H1 (cell line): ENCODE results near the gene CYBB. TPM values are rescaled to one million over a fixed set of nuclear protein-coding genes. Genes with fewer than 3 reads are reported as not detected.
A peak's percentile ranks its signal among the peaks of the same experiment; 100 is the strongest.

Experiments
- CTCF ChIA-PET: fragments of 300-600 bp; sonication (Branson Sonifier 250); formaldehyde crosslinking; loops from one replicate; lab custom pipeline; 2021; ENCODE audit not compliant: partially characterized antibody; lab: Charles Lee
- POLR2A ChIA-PET: fragments of 300-600 bp; sonication (Branson Sonifier 250); formaldehyde crosslinking; loops from one replicate; lab custom pipeline; 2021; ENCODE audit warnings: inconsistent platforms; ENCODE audit not compliant: partially characterized antibody; lab: Charles Lee
- DNase-seq, 2 experiments: peaks; one replicate each; pipeline versions ENCODE4 v3.0.0 to v3.0.0-alpha.2; 2010 to 2022; ENCODE audit warnings: low spot score in 2 of 2, low read depth in 1 of 2, mixed read lengths in 1 of 2
- FAIRE-seq: peaks from 2 replicates; lab custom pipeline; 2011; peaks lifted over from hg19 to GRCh38; lab: Jason Lieb, UNC
- H2AFZ ChIP-seq: 2 replicates; pipeline ENCODE4 v1.8.1; 2012; ENCODE audit warnings: low read length, inconsistent platforms
- H2AK5ac ChIP-seq: 2 replicates; pipeline ENCODE4 v1.6.1; 2013; ENCODE audit warnings: low read depth, low read length
- H2BK120ac ChIP-seq: replicated peaks from 2 replicates; pipeline ENCODE3; 2013; ENCODE audit warnings: low read depth, low read length, inconsistent platforms
- H2BK12ac ChIP-seq: 2 replicates; pipeline ENCODE4 v1.6.1; 2013; ENCODE audit warnings: low read depth, low read length
- H2BK15ac ChIP-seq: 2 replicates; pipeline ENCODE4 v1.6.1; 2013; ENCODE audit warnings: low read length
- H2BK20ac ChIP-seq: 2 replicates; pipeline ENCODE4 v1.6.1; 2013; ENCODE audit warnings: low read length
- H2BK5ac ChIP-seq: 2 replicates; pipeline ENCODE4 v1.6.1; 2013; ENCODE audit warnings: low read depth, low read length
- H3K14ac ChIP-seq: 2 replicates; pipeline ENCODE4 v1.6.1; 2013; ENCODE audit warnings: inconsistent platforms; ENCODE audit not compliant: insufficient read length
- H3K18ac ChIP-seq: 2 replicates; pipeline ENCODE4 v1.6.1; 2013; ENCODE audit warnings: low read length; ENCODE audit errors: extremely low read depth
- H3K23ac ChIP-seq: 2 replicates; pipeline ENCODE4 v1.6.1; 2013; ENCODE audit warnings: inconsistent platforms; ENCODE audit not compliant: insufficient read length
- H3K23me2 ChIP-seq: 2 replicates; pipeline ENCODE4 v1.6.1; 2013; ENCODE audit warnings: low read depth, low read length
- H3K27ac ChIP-seq: 2 replicates; pipeline ENCODE4 v1.6.1; 2011; ENCODE audit warnings: low read depth, low read length, inconsistent platforms
- H3K27me3 ChIP-seq, 4 experiments: replicated peaks in 1 of 4; 1 replicate in 1 of 4; 2 replicates in 3 of 4; pipeline versions ENCODE4 v1.6.1 to v1.8.1; 2011 to 2013; ENCODE audit warnings: low read length in 3 of 4, mild to moderate bottlenecking in 3 of 4, inconsistent platforms in 2 of 4, mixed read lengths in 2 of 4, moderate library complexity in 1 of 4; ENCODE audit not compliant: control insufficient read depth in 3 of 4, insufficient read depth in 3 of 4; ENCODE audit errors: extremely low read depth in 1 of 4
- H3K36me3 ChIP-seq, 4 experiments: 2 replicates each; pipeline versions ENCODE4 v1.6.1 to v1.8.1; 2011 to 2013; ENCODE audit warnings: mild to moderate bottlenecking in 4 of 4, low read length in 3 of 4, moderate library complexity in 2 of 4, control low read depth in 1 of 4, inconsistent platforms in 1 of 4; ENCODE audit not compliant: insufficient read depth in 4 of 4, control insufficient read depth in 2 of 4
- H3K4ac ChIP-seq: replicated peaks from 2 replicates; pipeline ENCODE3; 2013; ENCODE audit warnings: low read length, low read depth, mixed read lengths, inconsistent platforms; ENCODE audit not compliant: insufficient read length
- H3K4me1 ChIP-seq, 4 experiments: replicated peaks in 1 of 4; 1 replicate in 1 of 4; 2 replicates in 3 of 4; pipeline versions ENCODE4 v1.6.1 to v1.8.1; 2011 to 2013; ENCODE audit warnings: low read length in 3 of 4, inconsistent platforms in 2 of 4, mixed read lengths in 1 of 4; ENCODE audit not compliant: insufficient read depth in 4 of 4, control insufficient read depth in 3 of 4
- H3K4me2 ChIP-seq, 2 experiments: 2 replicates each; pipeline versions ENCODE4 v1.6.1 to v1.8.1; 2011 to 2013; ENCODE audit warnings: low read depth in 2 of 2, low read length in 2 of 2, control low read depth in 1 of 2, inconsistent platforms in 1 of 2, mild to moderate bottlenecking in 1 of 2; ENCODE audit not compliant: insufficient read depth in 1 of 2
- H3K4me3 ChIP-seq, 4 experiments: fragments of 200-600, 300-600 bp in 1 of 4; sonication (generic), shearing (Covaris generic), sonication (Bioruptor Twin) in 1 of 4; 2 replicates each; pipeline versions ENCODE4 v1.5.1 to v1.8.1; 2011 to 2016; ENCODE audit warnings: low read length in 4 of 4, low read depth in 3 of 4, control low read depth in 2 of 4, inconsistent platforms in 2 of 4, mild to moderate bottlenecking in 2 of 4, mixed read lengths in 1 of 4, moderate library complexity in 1 of 4; ENCODE audit not compliant: insufficient read depth in 2 of 4; ENCODE audit errors: extremely low read depth in 1 of 4
- H3K56ac ChIP-seq: replicated peaks from 2 replicates; pipeline ENCODE3; 2013; ENCODE audit warnings: low read depth, mild to moderate bottlenecking, mixed read lengths, low read length, inconsistent platforms; ENCODE audit not compliant: insufficient read length
- H3K79me1 ChIP-seq: 2 replicates; pipeline ENCODE4 v1.6.1; 2013; ENCODE audit warnings: low read depth, low read length, control low read depth
- H3K79me2 ChIP-seq, 2 experiments: 2 replicates each; pipeline versions ENCODE4 v1.6.1 to v1.8.1; 2012 to 2013; ENCODE audit warnings: low read length in 2 of 2, mild to moderate bottlenecking in 2 of 2, inconsistent platforms in 1 of 2; ENCODE audit not compliant: insufficient read depth in 2 of 2, control insufficient read depth in 1 of 2
- H3K9ac ChIP-seq, 4 experiments: replicated peaks in 1 of 4; 1 replicate in 1 of 4; 2 replicates in 3 of 4; pipeline versions ENCODE4 v1.6.1 to v1.8.1; 2011 to 2013; ENCODE audit warnings: low read depth in 3 of 4, low read length in 3 of 4, control low read depth in 2 of 4, mild to moderate bottlenecking in 2 of 4, moderate library complexity in 2 of 4, inconsistent platforms in 1 of 4; ENCODE audit errors: extremely low read depth in 1 of 4
- H3K9me3 ChIP-seq, 2 experiments: 2 replicates each; pipeline versions ENCODE4 v1.6.1 to v1.8.1; 2012 to 2013; ENCODE audit warnings: mild to moderate bottlenecking in 2 of 2, moderate library complexity in 2 of 2, control low read depth in 1 of 2, inconsistent platforms in 1 of 2, low read depth in 1 of 2, low read length in 1 of 2, mixed read lengths in 1 of 2; ENCODE audit not compliant: insufficient read depth in 2 of 2
- H4K20me1 ChIP-seq, 2 experiments: replicated peaks in 1 of 2; 2 replicates each; pipeline versions ENCODE3 to v1.8.1; 2011 to 2013; ENCODE audit warnings: inconsistent platforms in 2 of 2, low read length in 2 of 2, mild to moderate bottlenecking in 1 of 2; ENCODE audit not compliant: insufficient read depth in 2 of 2, control insufficient read depth in 1 of 2
- H4K5ac ChIP-seq: 2 replicates; pipeline ENCODE4 v1.6.1; 2013; ENCODE audit warnings: low read length, low read depth, mixed read lengths, inconsistent platforms; ENCODE audit not compliant: insufficient read length
- H4K8ac ChIP-seq: 2 replicates; pipeline ENCODE4 v1.8.0; 2013; ENCODE audit warnings: mild to moderate bottlenecking, moderate library complexity, low read length, inconsistent platforms; ENCODE audit not compliant: insufficient read depth; ENCODE audit errors: extremely low read depth
- H4K91ac ChIP-seq: replicated peaks from 2 replicates; pipeline ENCODE3; 2013; ENCODE audit warnings: low read length, mixed read lengths, inconsistent platforms; ENCODE audit not compliant: insufficient read length
- CBX5 ChIP-seq: fragments of 300-800, 300-1000 bp; sonication (generic); IDR thresholded peaks from 2 replicates; pipeline ENCODE4 v1.7.1; 2016; ENCODE audit warnings: antibody characterized with exemption, low read length, low read depth
- CHD2 ChIP-seq: IDR thresholded peaks from 2 replicates; pipeline ENCODE4 v1.6.1; 2012; ENCODE audit warnings: low read length, improper control_type of control experiment
- CTBP2 ChIP-seq: IDR thresholded peaks from 2 replicates; pipeline ENCODE4 v1.7.0; 2011; ENCODE audit warnings: borderline replicate concordance, mild to moderate bottlenecking, moderate library complexity, mixed read lengths, low read length; ENCODE audit not compliant: insufficient read depth, insufficient read length
- GABPA ChIP-seq: IDR thresholded peaks from 2 replicates; pipeline ENCODE4 v1.6.1; 2011; ENCODE audit warnings: mild to moderate bottlenecking, low read length, moderate library complexity, borderline replicate concordance; ENCODE audit not compliant: insufficient read depth
- MAFK ChIP-seq: IDR thresholded peaks from 2 replicates; pipeline ENCODE4 v1.6.1; 2012; ENCODE audit warnings: low read depth, mild to moderate bottlenecking, improper control_type of control experiment, low read length
- POLR2A ChIP-seq, 2 experiments: IDR thresholded peaks; 1 replicate in 1 of 2; 2 replicates in 1 of 2; pipeline ENCODE4 v1.6.1; 2011; ENCODE audit warnings: low read depth in 2 of 2, low read length in 2 of 2, mild to moderate bottlenecking in 2 of 2; ENCODE audit errors: control extremely low read depth in 1 of 2
- RAD21 ChIP-seq, 2 experiments: IDR thresholded peaks in 1 of 2; conservative IDR thresholded peaks in 1 of 2; 2 replicates each; pipeline ENCODE4 v1.6.1; 2011; ENCODE audit warnings: low read depth in 2 of 2, low read length in 2 of 2, improper control_type of control experiment in 1 of 2, inconsistent platforms in 1 of 2, mild to moderate bottlenecking in 1 of 2, moderate library complexity in 1 of 2
- RBBP5 ChIP-seq: IDR thresholded peaks from 2 replicates; pipeline ENCODE4 v1.7.1; 2012; ENCODE audit warnings: low read depth, mild to moderate bottlenecking, inconsistent platforms, low read length, moderate library complexity, borderline replicate concordance
- SAP30 ChIP-seq: fragments of 300-600 bp; sonication (generic); IDR thresholded peaks from 2 replicates; pipeline ENCODE4 v1.7.1; 2012; ENCODE audit warnings: low read length, moderate library complexity, mild to moderate bottlenecking, inconsistent platforms; ENCODE audit not compliant: insufficient read depth, insufficient replicate concordance
- SIX5 ChIP-seq: IDR thresholded peaks from 2 replicates; pipeline ENCODE4 v1.6.1; 2011; ENCODE audit warnings: mild to moderate bottlenecking, low read depth, low read length
- SP2 ChIP-seq: IDR thresholded peaks from 2 replicates; pipeline ENCODE4 v1.6.1; 2012; ENCODE audit warnings: mild to moderate bottlenecking, low read length, inconsistent platforms
- TBP ChIP-seq: IDR thresholded peaks from 2 replicates; pipeline ENCODE4 v1.6.1; 2011; ENCODE audit warnings: low read depth, low read length, improper control_type of control experiment
- WGBS, 2 experiments: shearing (Covaris generic) in 1 of 2; methylation state at CpG; one replicate each; pipeline versions ENCODE4 v1.1.6 to v1.1.7; 2013 to 2015; ENCODE audit warnings: low lambda C conversion rate in 2 of 2, mixed read lengths in 2 of 2, inconsistent platforms in 1 of 2, low coverage in 1 of 2, missing lambda C conversion rate in 1 of 2; ENCODE audit not compliant: insufficient replicate concordance in 2 of 2, insufficient coverage in 1 of 2, insufficient read length in 1 of 2; ENCODE audit errors: extremely low coverage in 1 of 2, missing lambda C conversion rate in 1 of 2; 5-methylcytosine and 5-hydroxymethylcytosine counted together
- polyA plus RNA-seq, 7 experiments: library from polyadenylated mRNA; depleted of rRNA in 3 of 7; stranded (reverse) in 5 of 7; unstranded in 2 of 7; fragments of >200 nt in 5 of 7; fragments of 200-250 nt in 2 of 7; gene quantifications; 1 replicate in 5 of 7; 2 replicates in 1 of 7; 4 replicates in 1 of 7; pipeline versions ENCODE4 v1.2.1 to v1.2.3, GENCODE V29; 2011 to 2013; ENCODE audit warnings: missing spikeins in 2 of 7, mixed read lengths in 2 of 7
- total RNA-seq: library from RNA; stranded (reverse); fragmentation: NEBNext Ultra II Directional; extraction: Animal tissue kit (Norgen Biotek cat#: 25700); gene quantifications from 2 replicates; pipeline ENCODE4 v1.2.1, GENCODE V29; 2021

CYBB gene
- total and polyA plus RNA-seq, 2 of the 8 experiments (the other 6 are each of a cell fraction or from before 2014, with no cell fraction given) = 0.03 to 0.09 TPM

GRCh38 chrX:37846934-37847732 is 67.3 kb downstream of the CYBB start, which contains the start of gene DYNLT3:
Gene DYNLT3, minus strand, starts transcription at chrX:37847571. Its CDS starts 61 bp downstream, at chrX:37847510.
- H3K79me2 ChIP-seq = no peaks in the 10 kb centered on the region
- H3K9me3 ChIP-seq = no peaks in the 10 kb centered on the region
- peak within 1 kb of the TSS; percentile 53 to 77 for H3K4me2 ChIP-seq
- no peaks in the 10 kb centered on the region for H4K20me1 ChIP-seq
- H3K36me3 ChIP-seq = no peaks in the 10 kb centered on the region
- H3K23ac ChIP-seq = no peak within 1 kb of the TSS
- peaks cover 2% of the 10 kb centered on the region; the same call in 1 of the 2 replicates for H3K23me2 ChIP-seq
- no peaks in the 10 kb centered on the region for H3K27me3 ChIP-seq
- no peak within 1 kb of the TSS for H2BK5ac ChIP-seq
- H3K4ac ChIP-seq = no peak within 1 kb of the TSS
- H3K14ac ChIP-seq = no peak within 1 kb of the TSS
- H4K5ac ChIP-seq = no peak within 1 kb of the TSS
- H2AK5ac ChIP-seq = no peak within 1 kb of the TSS
- H2BK120ac ChIP-seq = no peak within 1 kb of the TSS
- DNase-seq (peak; percentile 44 to 75), FAIRE-seq (no peak)
- POLR2A ChIA-PET = no interaction called here
- H4K91ac ChIP-seq = peak within 1 kb of the TSS; percentile 40
- H3K79me1 ChIP-seq = no peaks in the 10 kb centered on the region
- no peak within 1 kb of the TSS for H3K56ac ChIP-seq
- H3K27ac ChIP-seq = no peak within 1 kb of the TSS
- H2AFZ ChIP-seq = peak within 1 kb of the TSS; percentile 99
- H3K9ac ChIP-seq = peak within 1 kb of the TSS; percentile 16 to 63 (median 47); a peak in 6 of 7 replicates
- H3K18ac ChIP-seq = no peak within 1 kb of the TSS; the same call in 1 of the 2 replicates
- no peak within 1 kb of the TSS for H2BK20ac ChIP-seq
- H4K8ac ChIP-seq = no peak within 1 kb of the TSS
- no peaks in the 10 kb centered on the region for H3K4me1 ChIP-seq
- H2BK15ac ChIP-seq = no peak within 1 kb of the TSS
- H2BK12ac ChIP-seq = no peak within 1 kb of the TSS
- WGBS, 2 experiments = 4% methylated on average over 27 of the region's 67 CpGs; no CpG with 5 or more reads in 1 of the 2 experiments
- peak within 1 kb of the TSS; percentile 26 to 73 (median 54) for H3K4me3 ChIP-seq
- CTCF ChIA-PET = no interaction called here
- TF ChIP-seq CTBP2 (no peak), SP2 (no peak), SAP30 (no peak), CHD2 (no peak), RBBP5 (0 out of 2 replicates have a peak, but pooled peaks have one; percentile 43), CBX5 (no peak), POLR2A (IDR thresholded peaks at IDR 0.05; ENCODE audit: control extremely low read depth in 1 of 2, low read depth in 2 of 2, low read length in 2 of 2) (peak in 1 of 2 experiments; percentile 50; a peak in 1 of 3 replicates), GABPA (no peak), MAFK (no peak), RAD21 (IDR thresholded peaks at IDR 0.05 in 1 of 2, conservative IDR thresholded peaks at IDR 0.05 in 1 of 2; ENCODE audit: low read depth in 2 of 2, low read length in 2 of 2) (no peak), SIX5 (no peak), TBP (no peak)
